DOHH2 (cell line): ENCODE data around the gene ROS1.

Experiments
- H3F3A ChIP-seq: fragments of 200-600 bp; sonication (generic), shearing (Covaris generic); 2 replicates; pipeline ENCODE4 v1.6.0; 2016; ENCODE audit warnings: antibody characterized with exemption, mild to moderate bottlenecking; ENCODE audit not compliant: control insufficient read depth, insufficient read depth
- H3K27ac ChIP-seq: fragments of 200-600 bp; sonication (generic); 2 replicates; pipeline ENCODE4 v1.5.1; 2014; ENCODE audit warnings: low read depth, mild to moderate bottlenecking, low read length, moderate library complexity
- H3K27me3 ChIP-seq: fragments of 200-600 bp; sonication (generic); 2 replicates; pipeline ENCODE4 v1.6.1; 2014; ENCODE audit warnings: mild to moderate bottlenecking, low read length, mixed read lengths; ENCODE audit not compliant: control insufficient read depth
- H3K36me3 ChIP-seq: fragments of 200-600 bp; sonication (generic); 2 replicates; pipeline ENCODE4 v1.6.1; 2014; ENCODE audit warnings: mild to moderate bottlenecking, low read length, moderate library complexity, mixed read lengths; ENCODE audit not compliant: control insufficient read depth
- H3K4me1 ChIP-seq: fragments of 200-600 bp; sonication (generic); 2 replicates; pipeline ENCODE4 v1.6.1; 2014; ENCODE audit warnings: mild to moderate bottlenecking, low read length, mixed read lengths; ENCODE audit not compliant: control insufficient read depth
- H3K4me2 ChIP-seq: fragments of 200-600 bp; sonication (generic); 2 replicates; pipeline ENCODE4 v1.6.0; 2014; ENCODE audit warnings: mild to moderate bottlenecking, low read length, moderate library complexity
- H3K4me3 ChIP-seq: fragments of 200-600 bp; sonication (generic); 2 replicates; pipeline ENCODE4 v1.5.1; 2014; ENCODE audit warnings: mild to moderate bottlenecking, low read length, mixed read lengths
- H3K79me2 ChIP-seq: fragments of 200-600 bp; sonication (generic); 2 replicates; pipeline ENCODE4 v1.6.1; 2014; ENCODE audit warnings: mild to moderate bottlenecking, low read length, mixed read lengths; ENCODE audit not compliant: control insufficient read depth
- H3K9me2 ChIP-seq: fragments of 200-600 bp; sonication (generic); replicated peaks from 2 replicates; pipeline ENCODE4 v1.6.1; 2014; ENCODE audit warnings: mild to moderate bottlenecking, low read length, mixed read lengths; ENCODE audit not compliant: control insufficient read depth
- H3K9me3 ChIP-seq: fragments of 200-600 bp; sonication (generic); 2 replicates; pipeline ENCODE4 v1.6.1; 2014; ENCODE audit warnings: antibody characterized with exemption, low read length, mixed read lengths; ENCODE audit not compliant: control insufficient read depth, insufficient read depth
- H4K20me1 ChIP-seq: fragments of 200-600 bp; sonication (generic); 2 replicates; pipeline ENCODE4 v1.6.0; 2014; ENCODE audit warnings: low read depth, mild to moderate bottlenecking, antibody characterized with exemption, low read length, moderate library complexity; ENCODE audit not compliant: control insufficient read depth, insufficient read depth
- CTCF ChIP-seq: fragments of 200-600 bp; sonication (generic); IDR thresholded peaks from one replicate; pipeline ENCODE4 v1.5.1; 2014; ENCODE audit warnings: antibody characterized with exemption, mild to moderate bottlenecking, low read depth, low read length; ENCODE audit not compliant: poor library complexity, severe bottlenecking
- EZH2phosphoT487 ChIP-seq: fragments of 200-600 bp; sonication (generic); IDR thresholded peaks from 2 replicates; pipeline ENCODE4 v1.6.1; 2017; ENCODE audit warnings: borderline replicate concordance, mild to moderate bottlenecking, antibody characterized with exemption, low read length, moderate library complexity, mixed read lengths

ROS1 gene

GRCh38 chr6:117304446-117304845 is 121.3 kb downstream of the ROS1 start:
- H3K79me2 ChIP-seq, result no peaks in the 10 kb centered on the region
- H3K36me3 ChIP-seq, result no peaks in the 10 kb centered on the region
- H3K9me3 ChIP-seq, result no peaks in the 10 kb centered on the region
- H4K20me1 ChIP-seq, result no peaks in the 10 kb centered on the region
- H3F3A ChIP-seq, result no peaks in the 10 kb centered on the region
- no peaks in the 10 kb centered on the region for H3K4me1 ChIP-seq
- no peaks in the 10 kb centered on the region for H3K9me2 ChIP-seq
- H3K27ac ChIP-seq, result no peak overlapping the region
- no peak overlapping the region for H3K4me2 ChIP-seq
- no peaks in the 10 kb centered on the region for H3K27me3 ChIP-seq
- TF ChIP-seq CTCF (no peak), EZH2phosphoT487 (no peak)
- H3K4me3 ChIP-seq, result no peak overlapping the region

DNA sequence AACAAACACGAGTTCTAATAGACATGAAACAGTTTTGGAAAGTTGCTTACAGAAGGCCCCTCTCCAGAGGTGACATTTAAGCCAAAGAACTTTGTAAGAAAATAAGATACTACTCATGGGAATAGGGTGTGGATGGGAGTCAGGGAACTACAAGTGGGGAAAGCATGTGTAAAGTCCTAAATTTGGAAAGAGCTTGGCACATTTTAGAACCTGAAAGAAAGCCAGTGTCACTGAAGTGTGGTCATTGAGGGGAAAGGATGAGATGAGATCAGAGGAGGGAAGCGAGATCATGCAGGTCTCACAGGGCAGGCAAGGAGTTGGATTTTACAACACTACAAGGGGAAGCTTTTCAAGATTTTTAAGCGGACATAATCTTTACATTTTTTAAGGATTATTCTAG is 122.4 kb downstream of the ROS1 start:
- H3K4me3 ChIP-seq, result no peak overlapping the region
- no peaks in the 10 kb centered on the region for H3K27me3 ChIP-seq
- H3F3A ChIP-seq, result no peaks in the 10 kb centered on the region
- no peaks in the 10 kb centered on the region for H3K4me1 ChIP-seq
- TF ChIP-seq EZH2phosphoT487 (no peak), CTCF (no peak)
- H3K4me2 ChIP-seq, result no peak overlapping the region
- no peaks in the 10 kb centered on the region for H3K36me3 ChIP-seq
- no peaks in the 10 kb centered on the region for H3K79me2 ChIP-seq
- H3K27ac ChIP-seq, result no peak overlapping the region
- no peaks in the 10 kb centered on the region for H3K9me2 ChIP-seq
- no peaks in the 10 kb centered on the region for H4K20me1 ChIP-seq
- H3K9me3 ChIP-seq, result no peaks in the 10 kb centered on the region

- Histone ChIP-seq H3K9me2 (no peaks in the 10 kb centered on the region), H3K36me3 (no peaks in the 10 kb centered on the region), H3K27ac (no peak overlapping the region), H3K79me2 (no peaks in the 10 kb centered on the region), H3K4me1 (no peaks in the 10 kb centered on the region), H3K9me3 (no peaks in the 10 kb centered on the region), H3F3A (no peaks in the 10 kb centered on the region), H3K4me3 (no peak overlapping the region), H4K20me1 (no peaks in the 10 kb centered on the region), H3K4me2 (no peak overlapping the region), H3K27me3 (no peaks in the 10 kb centered on the region)
- TF ChIP-seq EZH2phosphoT487 (no peak), CTCF (no peak)
Observed at GRCh38 chr6:117298941-117299340, 126.8 kb downstream of the ROS1 start.
